Ovary (tissue), 9 donors: ENCODE data around the gene GJB3. TPM values are rescaled to one million over a fixed set of nuclear protein-coding genes. Genes with fewer than 3 reads are reported as not detected.

ENCODE experiments used
- DNase-seq, 5 donors: peaks; one replicate each; pipeline ENCODE4 v3.0.0-alpha.2; 2019 to 2020
- H3K27ac ChIP-seq, 2 donors: fragments of 200-600 bp; one replicate each; pipeline versions ENCODE4 v1.5.1 to v1.8.0; 2019 to 2022
- H3K27me3 ChIP-seq: fragments of 200-600 bp; one replicate; pipeline ENCODE4 v1.8.0; 2022
- H3K36me3 ChIP-seq: fragments of 200-600 bp; sonication (generic); one replicate; pipeline ENCODE4 v1.5.1; 2019
- H3K4me1 ChIP-seq: one replicate; pipeline ENCODE4 v1.8.1; 2013; ENCODE audit warnings: mild to moderate bottlenecking, moderate library complexity; ENCODE audit not compliant: insufficient read depth
- H3K4me3 ChIP-seq: fragments of 200-600 bp; sonication (generic); one replicate; pipeline ENCODE4 v1.5.1; 2017
- H3K9me3 ChIP-seq, 2 donors: fragments of 200-600 bp in 1 of 2; sonication (generic) in 1 of 2; one replicate each; pipeline versions ENCODE4 v1.5.1 to v1.8.1; 2013 to 2019; ENCODE audit warnings: mild to moderate bottlenecking in 1 of 2, moderate library complexity in 1 of 2
- CTCF ChIP-seq, 3 donors: fragments of 450-650 bp in 2 of 3; fragments of 200-600 bp in 1 of 3; IDR thresholded peaks; one replicate each; pipeline versions ENCODE4 v1.5.1 to v1.8.0; 2016 to 2022; ENCODE audit warnings: antibody characterized with exemption in 3 of 3, mild to moderate bottlenecking in 1 of 3
- EP300 ChIP-seq: sonication (generic); formaldehyde crosslinking; IDR thresholded peaks from one replicate; pipeline ENCODE4 v1.6.1; 2017; ENCODE audit warnings: antibody characterized with exemption
- POLR2A ChIP-seq: fragments of 450-650 bp; IDR thresholded peaks from one replicate; pipeline ENCODE4 v1.6.1; 2017; ENCODE audit warnings: antibody characterized with exemption, mild to moderate bottlenecking, moderate library complexity
- WGBS, 3 donors: extraction: QIAGEN DNeasy Blood & Tissue Kit in 1 of 3; methylation state at CpG; one replicate each; pipeline versions ENCODE4 v1.1.5 to v1.1.7; 2013 to 2017; 5-methylcytosine and 5-hydroxymethylcytosine counted together
- intact Hi-C, 4 donors: fragments of 100-400 bp; cut with DNase I; formaldehyde crosslinking; loops; one replicate each; pipeline versions ENCODE4 v1.11.0 to v1.15.1; 2022 to 2023
- polyA plus RNA-seq, 2 donors: library from polyadenylated mRNA; stranded (reverse); fragments of 200-250 nt in 1 of 2; fragments of 350-450 nt in 1 of 2; fragmentation: Illumina TruSeq in 1 of 2; extraction: RNeasy Lipid Tissue Mini Kit (QIAGEN cat#74804) in 1 of 2; gene quantifications; one replicate each; pipeline ENCODE4 v1.2.3, GENCODE V29; 2013 to 2014
- total RNA-seq, 7 donors: library from RNA; depleted of rRNA in 2 of 7; stranded (reverse); fragments of >200 nt in 2 of 7; fragmentation: NEBNext Ultra II Directional in 3 of 7; extraction: Animal tissue kit (Norgen Biotek cat#: 25700) in 3 of 7; gene quantifications; one replicate each; pipeline versions ENCODE4 v1.1.0 to v1.2.4, GENCODE V29; 2016 to 2023
- donor health status: DM: no; HTN: no; CAD: no; lungs with moderate emphysema.
- donor health status: DM: no; HTN: no; CAD: no.
- donor health status: Bipolar disorder and iron deficiency.
- donor health status: DM: yes; HTN: yes; CAD: no.
- donor health status: DM: no; HTN: no; CAD: no.
- donor health status: DM: yes; HTN: yes; CAD: no.

Gene GJB3
- total and polyA plus RNA-seq, 9 donors = 0.23 to 1.7 (median 0.32) TPM; not detected in 5

GRCh38 chr1:34779962-34780361 is 1.1 kb upstream of the GJB3 start:
- TF ChIP-seq CTCF (IDR thresholded peaks at IDR 0.05) = no peak
- no peak for TF ChIP-seq EP300
- TF ChIP-seq POLR2A = no peak
- intact Hi-C loops = no loop called here
- H3K27me3 ChIP-seq = no peaks in the 10 kb centered on the region
- peaks cover 4% of the 10 kb centered on the region for H3K4me1 ChIP-seq
- H3K36me3 ChIP-seq = no peaks in the 10 kb centered on the region
- no peak overlapping the region for H3K4me3 ChIP-seq
- H3K9me3 ChIP-seq = no peaks in the 10 kb centered on the region
- DNase-seq = no peak
- WGBS, 3 donors = 79 to 88% (median 80%) methylated on average over 5 of the region's 5 CpGs
- H3K27ac ChIP-seq = no peak overlapping the region

- Histone ChIP-seq H3K4me1 (peaks cover 4% of the 10 kb centered on the region), H3K4me3 (no peak overlapping the region), H3K27me3 (no peaks in the 10 kb centered on the region), H3K36me3 (no peaks in the 10 kb centered on the region), H3K27ac (no peak overlapping the region), H3K9me3 (no peaks in the 10 kb centered on the region)
- 72 to 90% (median 78%) methylated on average over 2 of the region's 2 CpGs for WGBS, 3 donors
- no peak for TF ChIP-seq POLR2A
- no peak for TF ChIP-seq EP300
- TF ChIP-seq CTCF (IDR thresholded peaks at IDR 0.05) = no peak
- intact Hi-C loops = no loop called here
- no peak for DNase-seq
Measured at GRCh38 chr1:34780528-34780927, 486 bp upstream of the GJB3 start.

- H3K9me3 ChIP-seq = no peaks in the 10 kb centered on the region
- 3 to 6% (median 5%) methylated on average over 14 to 18 of the region's 18 CpGs for WGBS, 3 donors
- H3K36me3 ChIP-seq = no peaks in the 10 kb centered on the region
- peak overlapping the region; percentile 14 for H3K4me3 ChIP-seq
- intact Hi-C loops = no loop called here
- DNase-seq = no peak
- H3K27ac ChIP-seq = no peak overlapping the region
- TF ChIP-seq CTCF (IDR thresholded peaks at IDR 0.05) = no peak
- TF ChIP-seq EP300 = no peak
- no peak for TF ChIP-seq POLR2A
- no peaks in the 10 kb centered on the region for H3K27me3 ChIP-seq
- H3K4me1 ChIP-seq = peaks cover 4% of the 10 kb centered on the region
Measured at GRCh38 chr1:34781844-34782391, 904 bp downstream of the GJB3 start.

GRCh38 chr1:34784751-34785221 is 3.8 kb downstream of the GJB3 start:
- intact Hi-C loops = loop anchor here in 2 of 4 donors (5.0 kb wide), 2 partner anchors 68 to 83 kb away; no protein-coding TSS in a partner anchor
- H3K27ac ChIP-seq = no peak overlapping the region
- 85 to 88% (median 87%) methylated on average over 28 of the region's 28 CpGs for WGBS, 3 donors

More at GRCh38 chr1:34784751-34785221, 3.8 kb downstream of the GJB3 start:
- no peaks in the 10 kb centered on the region for H3K27me3 ChIP-seq
- H3K36me3 ChIP-seq = no peaks in the 10 kb centered on the region
- peaks cover 4% of the 10 kb centered on the region for H3K4me1 ChIP-seq
- no peak for DNase-seq
- no peaks in the 10 kb centered on the region for H3K9me3 ChIP-seq
- no peak overlapping the region for H3K4me3 ChIP-seq
- no peak for TF ChIP-seq EP300
- TF ChIP-seq POLR2A = no peak
- no peak for TF ChIP-seq CTCF (IDR thresholded peaks at IDR 0.05)
